Muscle of back (tissue), 11 donors: ENCODE data around the gene IPO7. TPM values are rescaled to one million over a fixed set of nuclear protein-coding genes. Genes with fewer than 3 reads are reported as not detected.
"Not testable (repeated sequence)": the region's sequence is repeated elsewhere in the genome, so short reads cannot be mapped to it uniquely, and the experiment has no call there.

Source experiments
- DNase-seq, 3 donors: peaks; one replicate each; pipeline versions ENCODE4 v3.0.0 to v3.0.0-alpha.2; 2013
- polyA plus RNA-seq, 10 donors: library from polyadenylated mRNA; unstranded; fragments of 120-200 nt; gene quantifications; one replicate each; pipeline ENCODE4 v1.2.1, GENCODE V29; 2013; ENCODE audit not compliant: insufficient read length in 10 of 10

Gene IPO7
- polyA plus RNA-seq, 10 donors: 75.0 to 132 (median 95.4) TPM

DNA sequence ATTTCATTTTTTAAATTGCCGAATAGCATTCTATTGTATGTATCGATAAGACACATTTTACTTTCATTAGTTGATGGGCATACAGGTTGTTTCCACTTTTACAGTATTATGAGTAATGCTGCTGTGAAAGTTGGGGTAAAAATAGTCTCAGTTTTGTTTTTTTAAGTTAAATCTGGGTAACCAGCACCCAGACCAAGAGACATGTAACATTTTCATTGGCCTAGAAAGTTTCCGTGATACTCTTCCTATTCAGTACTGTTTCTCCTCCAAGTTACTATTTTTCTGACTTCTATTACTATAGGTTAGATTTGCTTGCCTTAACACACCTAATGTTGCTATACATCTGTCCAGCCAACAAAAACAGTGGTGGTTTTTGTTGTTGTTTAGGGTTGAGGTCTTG, 12.3 kb downstream of the IPO7 start:
- no peak for DNase-seq

DNA sequence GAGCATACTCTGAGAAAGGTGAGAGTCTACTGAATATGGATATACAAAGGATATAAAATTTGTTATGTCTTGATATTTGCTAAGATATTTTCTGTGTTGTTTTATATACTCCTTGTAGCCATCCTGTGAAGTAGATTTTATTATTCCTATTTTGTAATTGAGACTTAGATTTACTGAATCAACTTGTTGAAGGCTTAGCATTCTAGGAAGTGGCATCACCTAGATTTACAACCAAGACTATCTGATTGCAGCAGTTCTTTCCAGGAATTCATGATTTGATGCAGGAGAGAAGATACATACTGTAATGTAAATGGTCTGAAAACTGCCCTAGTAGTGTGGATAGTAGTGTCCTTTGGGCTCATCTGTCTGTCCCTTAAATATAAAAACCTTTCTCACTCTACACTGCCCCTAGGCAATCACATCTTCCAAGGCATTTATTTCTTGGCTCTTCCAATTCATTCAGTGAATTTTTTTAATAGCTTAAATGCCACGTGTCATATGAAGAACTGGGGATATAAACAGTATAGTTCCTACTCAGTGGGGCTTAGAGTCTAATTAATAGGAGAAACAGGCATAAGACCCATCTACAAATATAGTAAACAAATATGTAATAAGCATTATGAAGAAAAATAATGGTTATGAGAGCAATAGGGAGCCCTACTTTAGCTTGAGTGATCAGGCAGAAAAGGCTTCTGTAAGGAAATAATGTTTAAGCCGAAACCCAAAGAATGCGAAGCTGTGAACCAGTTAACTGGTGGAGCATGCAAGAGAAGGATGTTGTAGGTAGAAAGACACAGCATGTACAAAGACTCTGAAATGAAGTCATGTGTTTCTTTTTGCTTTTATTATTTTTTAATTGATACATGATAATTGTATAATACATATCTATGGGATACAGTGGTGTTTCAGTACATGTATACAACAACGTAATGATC, 13.6 kb downstream of the IPO7 start:
- DNase-seq: no peak

DNA sequence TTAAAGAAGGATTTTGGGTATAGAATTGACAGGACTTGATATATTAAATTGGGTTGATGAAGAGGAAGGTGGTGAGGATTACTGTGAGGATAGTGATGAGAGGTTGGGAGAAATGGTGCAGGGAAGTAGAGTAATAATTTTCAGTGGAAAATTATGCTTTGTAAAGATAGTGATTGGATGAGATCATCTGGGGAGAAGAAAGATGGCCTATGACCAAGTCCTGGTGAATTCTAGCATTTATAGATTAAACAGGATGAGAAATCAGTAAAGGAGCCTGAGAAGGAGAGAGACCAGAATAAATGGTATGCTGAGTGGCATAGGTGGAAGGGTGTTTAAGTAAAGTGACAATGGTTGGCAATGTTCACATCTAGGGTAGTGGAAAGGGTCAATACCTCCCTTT, 15.0 kb downstream of the IPO7 start:
- no peak for DNase-seq

DNA sequence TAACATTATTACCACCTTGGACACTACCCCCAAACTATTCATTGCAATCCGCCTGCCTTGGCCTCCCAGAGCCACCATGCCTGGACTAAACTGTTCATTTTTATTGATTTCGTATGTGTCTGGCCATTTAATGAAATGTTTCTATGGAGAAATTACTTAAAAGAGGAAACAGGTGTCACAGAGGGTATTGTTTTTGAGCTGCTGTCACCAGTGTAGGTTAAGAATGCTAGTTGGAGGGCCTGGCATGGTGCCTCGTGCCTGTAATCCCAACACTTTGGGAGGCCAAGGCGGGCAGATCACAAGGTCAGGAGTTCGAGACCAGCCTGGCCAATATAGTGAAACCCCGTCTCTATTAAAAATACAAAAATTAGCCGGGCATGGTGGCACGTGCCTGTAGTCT, 17.4 kb downstream of the IPO7 start:
- DNase-seq: not testable (repeated sequence)

DNA sequence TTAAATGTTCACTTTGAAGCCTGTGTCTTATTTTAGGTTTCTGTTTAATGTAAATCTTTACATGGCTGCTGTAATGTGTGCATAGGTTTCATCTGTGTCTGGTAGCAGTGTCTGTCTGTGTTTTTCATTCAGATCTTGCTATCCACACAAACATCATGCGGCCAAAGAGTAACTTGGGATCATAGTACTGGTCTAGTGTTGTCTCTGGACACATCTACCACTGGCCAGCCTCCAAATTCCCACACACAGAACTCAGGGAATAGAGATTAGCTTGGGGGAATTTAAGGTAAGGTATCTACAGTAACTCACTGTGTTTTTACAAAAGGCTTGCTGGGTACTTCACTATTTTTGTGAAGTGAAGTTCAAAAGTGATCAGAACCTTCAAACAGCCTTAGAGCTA, 44.3 kb downstream of the IPO7 start:
- no peak for DNase-seq

DNA sequence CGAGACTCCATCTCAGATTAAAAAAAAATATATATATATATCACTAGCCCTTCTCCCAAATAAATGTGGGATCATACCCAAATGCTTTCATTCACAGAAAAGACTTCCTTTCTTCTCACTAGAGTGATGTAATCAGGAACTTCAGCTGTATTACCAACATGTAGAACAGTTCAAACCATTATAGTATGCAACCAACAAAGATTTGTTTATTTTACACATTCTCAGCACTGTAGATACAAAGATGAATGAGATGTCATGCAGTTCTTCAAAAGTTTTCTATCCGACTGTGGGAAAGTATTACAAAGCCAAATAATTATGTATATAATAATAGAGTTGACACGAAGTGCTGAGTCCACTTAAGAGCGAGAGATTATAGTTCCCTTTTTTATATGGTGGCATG, 54.2 kb downstream of the IPO7 start:
- DNase-seq: no peak

DNA sequence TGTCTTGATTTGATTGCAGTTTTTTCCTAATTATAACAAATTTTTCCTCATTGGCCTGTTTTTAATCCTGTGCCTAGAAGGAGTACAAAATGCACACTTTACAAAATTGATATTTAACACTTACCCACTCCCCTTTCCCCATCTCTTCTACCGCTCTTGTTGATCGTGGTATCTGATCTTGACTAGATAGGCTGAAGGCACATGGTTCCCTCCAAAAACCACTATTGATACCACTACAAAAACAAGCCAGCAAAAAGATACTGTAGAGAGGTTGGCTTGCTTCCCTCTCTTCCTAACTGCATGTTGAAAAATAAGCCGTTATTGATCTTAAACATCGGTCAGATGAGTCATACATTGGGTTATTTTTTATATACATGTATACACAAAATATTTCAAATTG, 61.8 kb downstream of the IPO7 start:
- DNase-seq: no peak

DNA sequence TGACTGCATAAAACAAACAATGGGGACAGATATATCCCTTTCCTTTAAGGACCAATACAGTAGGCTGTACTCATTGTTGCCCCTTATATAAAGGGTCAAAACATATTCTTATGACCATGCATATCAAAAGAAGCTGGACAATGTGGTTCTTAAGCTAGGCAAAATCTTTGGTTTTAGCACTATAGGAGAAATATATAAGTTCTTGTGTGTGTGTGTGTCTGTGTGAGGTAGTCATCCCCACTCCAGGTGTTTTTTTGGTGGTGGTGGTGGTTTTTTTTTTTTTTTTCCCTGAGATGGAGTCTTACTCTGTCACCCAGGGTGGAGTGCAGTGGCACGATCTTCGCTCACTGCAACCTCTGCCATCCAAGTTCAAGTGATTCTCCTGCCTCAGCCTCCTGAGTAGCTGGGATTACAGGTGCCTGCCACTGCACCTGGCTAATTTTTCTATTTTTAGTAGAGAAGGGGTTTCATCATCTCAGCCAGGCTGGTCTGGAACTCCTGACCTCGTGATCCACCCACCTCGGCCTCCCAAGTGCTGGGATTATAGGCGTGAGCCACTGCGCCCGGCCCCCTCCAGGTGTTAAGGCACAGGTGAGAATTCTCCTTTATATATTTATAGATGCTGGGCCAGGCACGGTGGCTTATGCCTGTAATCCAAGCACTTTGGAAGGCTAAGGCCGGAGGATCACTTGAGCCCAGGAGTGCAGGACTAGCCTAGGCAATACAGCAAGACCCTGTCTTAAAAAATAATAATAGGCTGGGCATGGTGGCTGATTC, 64.3 kb downstream of the IPO7 start:
- DNase-seq: no peak

DNA sequence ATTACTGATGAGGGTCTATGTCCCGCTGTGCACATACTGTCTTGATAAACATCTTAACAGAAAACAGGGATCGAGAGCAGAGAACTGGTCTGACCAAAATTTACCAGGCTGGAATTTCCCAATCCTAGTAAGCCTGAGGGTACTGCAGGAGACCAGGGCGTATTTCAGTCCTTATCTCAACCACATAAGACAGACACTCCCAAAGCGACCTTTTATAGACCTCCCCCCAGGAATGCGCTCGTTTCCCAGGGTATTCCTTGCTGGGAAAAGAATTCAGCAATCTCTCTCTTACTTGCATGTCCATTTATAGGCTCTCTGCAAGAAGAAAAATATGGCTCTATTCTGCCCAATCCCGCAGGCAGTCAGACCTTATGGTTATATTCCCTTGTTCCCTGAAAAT, 67.6 kb downstream of the IPO7 start:
- DNase-seq: not testable (repeated sequence)

DNA sequence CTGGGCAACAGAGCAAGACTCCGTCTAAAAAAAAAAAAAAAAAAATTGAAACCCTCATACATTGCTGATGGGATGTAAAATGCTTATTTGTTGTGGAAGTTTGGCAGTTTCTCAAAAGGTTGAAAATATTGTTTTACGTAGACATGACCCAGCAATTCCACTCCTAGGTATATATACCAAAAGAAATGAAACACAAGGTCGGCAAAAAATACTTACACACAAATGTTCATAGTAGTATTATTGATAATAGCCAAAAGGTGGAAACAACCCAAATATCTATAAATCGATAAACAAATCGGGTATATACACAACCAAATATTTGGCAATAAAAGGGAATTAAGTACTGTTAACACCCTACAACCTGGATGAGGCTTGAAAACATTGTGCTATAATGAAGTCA, 71.3 kb downstream of the IPO7 start:
- DNase-seq: no peak

DNA sequence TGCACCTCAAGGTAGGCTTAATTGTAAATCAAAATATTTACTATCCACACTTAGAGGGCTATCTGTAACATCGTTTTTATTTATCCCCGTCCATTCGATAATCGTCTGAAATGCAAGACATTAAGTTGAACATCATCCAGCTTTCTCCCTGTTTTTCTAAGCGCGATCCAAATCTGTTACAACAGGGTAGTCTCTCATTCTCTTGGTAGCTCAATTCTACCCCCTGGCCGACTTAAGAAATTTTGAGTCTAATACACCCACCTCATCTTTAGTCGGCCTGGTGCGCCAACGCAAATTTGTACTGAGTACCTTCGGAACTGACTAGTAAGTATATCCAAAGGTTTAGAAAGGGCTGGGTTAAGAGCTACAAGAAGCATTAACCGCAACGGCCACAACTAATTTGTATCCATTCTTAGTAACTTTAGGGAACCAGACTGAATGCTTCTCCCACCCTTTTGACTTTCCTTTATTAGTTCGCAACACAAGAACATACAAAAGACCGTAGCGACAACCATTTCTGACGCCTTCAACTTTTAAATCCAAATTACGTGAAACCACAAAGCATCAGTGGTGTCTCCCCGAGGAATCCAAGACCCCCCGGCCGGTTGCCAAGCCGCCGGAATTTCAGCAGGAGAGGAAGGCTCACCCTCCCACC, 75.3 kb downstream of the IPO7 start:
- peak; percentile 44 to 86 (median 61) for DNase-seq

DNA sequence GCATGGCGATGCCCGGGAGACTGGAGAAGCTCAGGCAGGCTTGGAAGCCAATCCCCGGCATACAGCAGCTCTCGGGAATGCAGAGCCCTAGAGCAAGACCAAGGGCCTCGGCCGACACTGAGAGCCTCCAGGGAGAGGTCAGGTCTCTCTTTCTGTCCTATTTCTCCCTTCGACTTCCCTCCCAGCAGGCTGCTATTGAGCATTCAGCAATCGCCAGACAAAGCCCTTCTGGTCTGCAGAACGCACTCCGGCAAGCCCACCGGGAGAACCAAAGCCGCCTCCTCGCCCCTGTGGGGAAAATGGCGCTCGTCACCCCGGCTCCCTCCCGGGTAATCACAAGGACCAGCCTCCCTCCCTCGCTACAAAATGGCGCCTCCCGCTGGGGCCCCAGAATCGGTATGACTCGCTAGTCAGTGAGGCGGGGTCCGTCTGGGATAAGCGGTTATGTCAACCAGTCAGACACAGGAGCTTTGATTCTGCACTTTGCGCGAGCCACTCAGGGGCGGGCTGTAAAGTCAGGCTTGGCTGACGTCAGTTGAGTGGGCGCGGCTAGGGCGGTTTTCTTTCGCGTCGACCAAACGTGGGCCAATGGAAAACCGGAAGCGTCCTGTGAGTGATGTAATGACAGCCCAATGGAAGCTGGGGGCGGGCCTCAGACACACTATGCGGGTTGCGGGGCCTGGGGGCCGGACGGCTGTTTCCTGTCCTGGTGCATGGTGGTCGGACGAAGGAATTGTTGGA, 76.0 kb downstream of the IPO7 start, which contains the start of gene ZNF143:
ZNF143 (plus strand) TSS at position 691 of the 741 bp plus-strand sequence. CDS start 10,297 bp downstream, outside the sequence.
- peak; percentile 100 for DNase-seq

DNA sequence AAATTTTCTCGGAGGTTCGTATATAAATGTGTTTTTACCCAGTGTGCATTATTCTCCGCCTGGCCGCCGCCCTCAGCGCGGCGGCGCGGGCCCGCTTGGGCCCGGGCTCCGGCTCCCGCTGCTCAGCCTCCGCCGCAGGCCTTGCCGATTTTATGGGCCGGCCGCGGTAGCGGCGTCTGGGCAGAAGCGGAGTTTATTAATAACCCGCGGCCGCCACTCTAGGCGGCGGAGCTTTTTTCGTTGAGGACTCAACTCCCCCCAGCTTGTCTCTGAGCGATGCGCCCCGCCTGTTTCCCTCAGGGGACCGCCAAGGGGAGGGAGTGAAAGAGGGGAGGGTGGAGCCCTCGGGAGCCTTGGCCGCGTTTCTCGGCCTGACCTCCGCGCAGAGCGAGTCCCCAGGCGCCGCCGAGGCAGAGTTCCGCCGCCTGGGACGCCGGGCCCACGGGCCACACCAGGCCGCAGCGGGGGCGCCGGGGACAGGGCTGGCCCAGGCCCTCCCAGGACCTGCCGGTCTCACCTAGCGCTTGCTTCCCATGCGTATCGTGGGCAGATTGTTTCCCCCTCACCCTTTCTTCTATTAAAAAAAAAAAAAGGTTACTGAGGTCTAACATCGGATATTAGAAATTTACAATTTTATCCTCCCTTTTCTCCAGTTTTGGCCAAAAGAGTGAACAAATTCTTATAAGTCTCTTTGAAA, 76.8 kb downstream of the IPO7 start:
- DNase-seq: peak; percentile 91 to 97 (median 92)

DNA sequence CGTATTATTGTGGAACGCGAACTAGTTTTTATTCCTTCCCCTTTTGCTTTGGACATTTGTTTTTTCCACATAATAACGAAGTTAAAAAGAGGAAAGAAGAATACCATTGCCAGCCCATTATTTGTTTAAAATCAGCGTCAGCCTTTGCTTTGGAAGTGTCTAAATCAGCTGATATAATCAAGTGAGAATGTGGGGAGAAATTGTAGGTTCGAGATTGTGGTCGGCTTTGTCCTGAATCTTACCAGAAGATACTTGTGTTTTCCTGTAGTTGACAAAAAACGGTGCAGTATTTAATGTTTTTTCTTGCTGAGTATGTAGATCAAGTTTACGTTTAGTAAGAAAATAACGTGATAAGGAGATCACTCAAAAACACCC, 77.3 kb downstream of the IPO7 start:
- DNase-seq: peak; percentile 30 to 73 (median 33)

DNA sequence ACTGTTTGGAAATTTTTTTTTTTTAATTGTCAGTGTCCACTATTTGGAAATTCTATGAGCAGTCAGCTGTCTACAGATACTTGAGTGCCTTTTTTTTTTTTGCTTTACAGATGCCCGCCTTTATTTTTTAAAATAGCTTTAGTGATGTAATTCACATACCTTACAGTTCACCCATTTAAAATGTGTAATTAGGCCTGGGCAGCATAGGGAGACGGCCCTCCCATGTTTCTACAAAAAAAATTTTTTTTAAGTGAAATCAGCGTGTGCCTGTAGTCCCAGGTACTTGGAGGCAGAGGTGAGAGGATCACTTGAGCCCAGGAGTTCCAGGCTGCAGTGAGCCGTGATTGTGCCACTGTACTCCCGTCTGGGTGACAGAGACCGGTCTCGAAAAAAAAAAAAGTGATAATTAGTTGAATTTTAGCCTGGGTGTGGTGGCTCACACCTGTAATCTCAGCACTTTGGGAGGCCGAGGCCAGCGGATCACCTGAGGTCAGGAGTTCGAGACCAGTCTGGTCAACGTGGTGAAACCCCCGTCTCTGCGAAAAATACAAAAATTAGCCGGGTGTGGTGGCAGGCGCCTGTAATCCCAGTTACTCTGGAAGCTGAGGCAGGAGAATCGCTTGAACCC, 77.8 kb downstream of the IPO7 start:
- DNase-seq: peak in 1 of 3 donors; percentile 2

DNA sequence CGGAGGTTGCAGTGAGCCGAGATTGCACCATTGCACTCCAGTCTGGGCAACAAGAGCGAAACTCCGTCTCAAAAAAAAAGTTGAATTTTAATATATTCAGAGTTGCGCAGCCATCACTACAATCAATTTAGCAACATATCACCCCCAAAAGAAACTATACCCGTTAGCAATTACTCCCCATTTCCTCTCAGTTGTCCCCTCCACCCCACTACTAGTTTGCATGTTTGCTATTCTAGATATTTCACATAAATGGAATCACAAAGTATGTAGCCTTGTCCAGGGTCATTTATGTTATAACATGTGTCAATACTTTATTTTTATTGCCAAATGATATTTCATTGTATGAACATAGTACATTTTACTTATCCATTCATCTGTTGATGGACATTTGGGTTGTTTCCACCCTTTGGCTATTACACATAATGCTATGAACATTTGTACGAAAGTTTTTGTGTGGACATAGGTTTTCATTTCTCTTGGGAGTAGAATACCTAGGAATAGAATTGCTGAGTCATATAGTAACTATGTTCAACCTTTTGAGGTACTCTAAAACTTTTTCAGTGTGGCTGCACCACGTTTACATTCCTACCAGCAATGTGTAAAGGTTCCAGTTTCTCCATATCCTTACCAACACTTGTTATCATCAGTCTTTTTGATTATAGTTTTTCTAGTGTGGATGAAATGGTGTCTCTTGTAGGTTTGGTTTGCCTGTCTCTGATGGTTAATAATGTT, 78.5 kb downstream of the IPO7 start:
- DNase-seq: no peak

DNA sequence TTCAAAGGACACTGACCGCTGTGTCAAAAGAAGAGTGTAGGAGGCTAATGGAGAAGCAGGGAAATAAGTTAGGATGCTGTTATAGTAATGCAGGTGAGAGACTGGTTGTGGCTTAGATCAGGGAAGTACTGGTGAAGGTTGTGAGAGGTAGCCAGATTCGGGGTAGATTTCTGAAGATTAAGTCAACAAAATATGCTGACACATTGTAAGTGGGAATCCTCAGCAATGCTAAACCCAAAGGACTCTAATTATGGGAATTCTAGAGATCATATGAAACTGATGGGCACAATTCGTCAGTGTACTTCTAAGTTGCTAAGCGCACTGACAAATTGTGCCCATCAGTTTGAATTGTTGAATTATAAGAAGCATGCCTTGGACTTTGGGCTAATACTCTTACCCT, 86.3 kb downstream of the IPO7 start:
- DNase-seq: no peak

DNA sequence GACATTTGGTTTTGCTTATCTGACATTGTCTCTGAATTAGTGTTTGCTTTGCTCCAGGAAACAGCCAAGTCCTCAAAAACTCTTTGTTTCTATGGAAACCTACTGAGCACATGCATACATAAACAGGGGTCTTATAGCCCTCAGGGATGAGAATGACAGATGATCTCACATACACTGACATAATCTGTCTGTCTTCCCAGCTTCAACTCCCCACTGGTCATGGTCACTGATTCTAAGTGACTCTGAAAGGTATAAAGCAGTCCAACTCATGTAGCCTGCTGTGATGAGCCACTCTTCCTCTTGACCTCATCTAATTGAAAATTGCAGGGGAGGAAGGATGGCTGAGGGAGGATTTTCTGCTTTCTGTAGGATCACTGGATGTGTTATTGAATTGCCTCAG, 89.0 kb downstream of the IPO7 start:
- no peak for DNase-seq

DNA sequence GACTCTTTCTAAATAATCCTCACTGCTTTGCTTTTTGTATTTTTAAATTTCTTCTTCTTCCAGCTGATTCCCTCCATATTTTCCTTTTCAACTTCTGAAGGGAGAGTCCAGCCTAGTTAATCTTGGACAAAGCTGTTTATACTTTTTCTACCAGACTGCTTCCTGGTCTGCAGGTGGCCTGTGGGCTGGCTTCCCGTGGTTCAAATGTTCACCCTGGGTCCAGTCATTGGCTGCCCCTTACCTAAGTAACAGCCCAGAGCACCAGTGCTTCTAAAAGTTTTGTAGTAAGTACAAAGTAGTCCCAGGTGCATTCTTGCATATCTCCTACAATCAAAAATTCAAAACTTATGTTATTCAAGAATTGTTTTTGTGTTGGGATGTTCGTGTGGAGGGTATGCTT, 95.4 kb downstream of the IPO7 start:
- no peak for DNase-seq
